ENCODE results near the gene EGFL6. TPM values are rescaled to one million over a fixed set of nuclear protein-coding genes. Genes with fewer than 3 reads are reported as not detected.

The EGFL6 gene
- not detected in 2 replicates for total RNA-seq (2014; rRNA removed; shearing (Covaris generic))
- polyA plus RNA-seq (2016; fragmentation: Nextera tagmentation; extraction: Ambion mirVana): not detected in 2 replicates

GRCh38 chrX:13569479-13570260, at the start of gene EGFL6:
Gene EGFL6 (plus strand): TSS chrX:13569601. CDS start chrX:13569862, 261 bp downstream.
- no peak within 1 kb of the TSS for H3K4me2 ChIP-seq (ENCODE audit: unreplicated experiment)
- TF ChIP-seq EZH2 (IDR thresholded peaks at IDR 0.05; ENCODE audit: insufficient read depth, poor library complexity, severe bottlenecking) (no peak), EZH2phosphoT487 (IDR thresholded peaks at IDR 0.05; ENCODE audit: insufficient read depth, low read depth) (no peak)
- 9 to 28% methylated on average over 14 to 31 of the region's 57 CpGs for WGBS, 2 experiments (ENCODE audit: low coverage in 1 of 2, low lambda C conversion rate in 2 of 2, missing lambda C conversion rate in 2 of 2)

GRCh38 chrX:13520351-13520750, 49.0 kb upstream of the EGFL6 start:
- no peak for DNase-seq
- H3K4me1 ChIP-seq (ENCODE audit: insufficient read depth): peaks cover 10% of the 10 kb centered on the region
- no peaks in the 10 kb centered on the region for H3K36me3 ChIP-seq (ENCODE audit: low read depth)
- H3F3A ChIP-seq (ENCODE audit: insufficient read depth): no peaks in the 10 kb centered on the region
- H3K4me2 ChIP-seq (ENCODE audit: unreplicated experiment): no peak overlapping the region
- H4K20me1 ChIP-seq (ENCODE audit: insufficient read depth): no peaks in the 10 kb centered on the region
- no peaks in the 10 kb centered on the region for H3K79me2 ChIP-seq (ENCODE audit: insufficient read depth)
- H3K27me3 ChIP-seq (replicated peaks; ENCODE audit: insufficient read depth): no peaks in the 10 kb centered on the region
- H3K9me3 ChIP-seq (ENCODE audit: low read depth): no peaks in the 10 kb centered on the region
- H3K9ac ChIP-seq: no peak overlapping the region
- WGBS, 2 experiments (ENCODE audit: low coverage in 1 of 2, low lambda C conversion rate in 2 of 2, missing lambda C conversion rate in 2 of 2): 75 to 81% methylated on average over 2 of the region's 2 CpGs
- no peak for TF ChIP-seq EZH2phosphoT487 (IDR thresholded peaks at IDR 0.05; ENCODE audit: insufficient read depth, low read depth)
- no peak for TF ChIP-seq EZH2 (IDR thresholded peaks at IDR 0.05; ENCODE audit: insufficient read depth, poor library complexity, severe bottlenecking)
- H3K27ac ChIP-seq: peak overlapping the region; percentile 50
- in situ Hi-C loops (cut with MboI): loop anchor here (25.0 kb wide), 2 partner anchors 217 to 708 kb away; partner anchors contain the start of genes OFD1 and TRAPPC2
- no peak overlapping the region for H2AFZ ChIP-seq
- H3K9me2 ChIP-seq (ENCODE audit: insufficient read depth): no peaks in the 10 kb centered on the region
- no peak overlapping the region for H3K4me3 ChIP-seq

More at GRCh38 chrX:13569479-13570260, at the start of gene EGFL6:
- no peaks in the 10 kb centered on the region for H3K79me2 ChIP-seq (ENCODE audit: insufficient read depth)
- H3K9me3 ChIP-seq (ENCODE audit: low read depth): no peaks in the 10 kb centered on the region
- peaks cover 3% of the 10 kb centered on the region; the same call in 1 of the 2 replicates for H3K27me3 ChIP-seq (replicated peaks; ENCODE audit: insufficient read depth)
- no peaks in the 10 kb centered on the region for H3K9me2 ChIP-seq (ENCODE audit: insufficient read depth)
- no peaks in the 10 kb centered on the region for H3K36me3 ChIP-seq (ENCODE audit: low read depth)
- H2AFZ ChIP-seq: no peak within 1 kb of the TSS
- no peak for DNase-seq
- no peaks in the 10 kb centered on the region for H4K20me1 ChIP-seq (ENCODE audit: insufficient read depth)
- H3K4me1 ChIP-seq (ENCODE audit: insufficient read depth): no peaks in the 10 kb centered on the region
- H3K9ac ChIP-seq: no peak within 1 kb of the TSS
- in situ Hi-C loops (cut with MboI): no loop called here
- no peak within 1 kb of the TSS for H3K27ac ChIP-seq
- no peak within 1 kb of the TSS for H3K4me3 ChIP-seq
- no peaks in the 10 kb centered on the region for H3F3A ChIP-seq (ENCODE audit: insufficient read depth)

GRCh38 chrX:13520936-13521335, 48.5 kb upstream of the EGFL6 start:
- Histone ChIP-seq H3K27me3 (replicated peaks; ENCODE audit: insufficient read depth) (no peaks in the 10 kb centered on the region), H3K9me3 (ENCODE audit: low read depth) (no peaks in the 10 kb centered on the region), H3K79me2 (ENCODE audit: insufficient read depth) (no peaks in the 10 kb centered on the region), H3K4me3 (no peak overlapping the region), H3K9me2 (ENCODE audit: insufficient read depth) (no peaks in the 10 kb centered on the region), H3K4me1 (ENCODE audit: insufficient read depth) (peaks cover 10% of the 10 kb centered on the region), H3K4me2 (ENCODE audit: unreplicated experiment) (no peak overlapping the region), H4K20me1 (ENCODE audit: insufficient read depth) (no peaks in the 10 kb centered on the region), H2AFZ (no peak overlapping the region), H3K27ac (peak overlapping the region; percentile 50), H3K36me3 (ENCODE audit: low read depth) (no peaks in the 10 kb centered on the region), H3K9ac (no peak overlapping the region), H3F3A (ENCODE audit: insufficient read depth) (no peaks in the 10 kb centered on the region)
- TF ChIP-seq EZH2phosphoT487 (IDR thresholded peaks at IDR 0.05; ENCODE audit: insufficient read depth, low read depth): no peak
- TF ChIP-seq EZH2 (IDR thresholded peaks at IDR 0.05; ENCODE audit: insufficient read depth, poor library complexity, severe bottlenecking): no peak
- peak; percentile 55 for DNase-seq
- in situ Hi-C loops (cut with MboI): loop anchor here (25.0 kb wide), 2 partner anchors 216 to 709 kb away; partner anchors contain the start of genes OFD1 and TRAPPC2
- WGBS, 2 experiments (ENCODE audit: low coverage in 1 of 2, low lambda C conversion rate in 2 of 2, missing lambda C conversion rate in 2 of 2): 5 to 8% methylated on average over 2 of the region's 2 CpGs

GRCh38 chrX:13522811-13523210, 46.6 kb upstream of the EGFL6 start:
- Histone ChIP-seq H3K9ac (no peak overlapping the region), H3K9me2 (ENCODE audit: insufficient read depth) (no peaks in the 10 kb centered on the region), H2AFZ (no peak overlapping the region), H3K9me3 (ENCODE audit: low read depth) (no peaks in the 10 kb centered on the region), H4K20me1 (ENCODE audit: insufficient read depth) (no peaks in the 10 kb centered on the region), H3K4me2 (ENCODE audit: unreplicated experiment) (no peak overlapping the region), H3K27ac (no peak overlapping the region), H3K79me2 (ENCODE audit: insufficient read depth) (no peaks in the 10 kb centered on the region), H3K27me3 (replicated peaks; ENCODE audit: insufficient read depth) (no peaks in the 10 kb centered on the region), H3K4me3 (no peak overlapping the region), H3K4me1 (ENCODE audit: insufficient read depth) (peaks cover 10% of the 10 kb centered on the region), H3K36me3 (ENCODE audit: low read depth) (no peaks in the 10 kb centered on the region), H3F3A (ENCODE audit: insufficient read depth) (no peaks in the 10 kb centered on the region)
- DNase-seq: no peak
- no peak for TF ChIP-seq EZH2phosphoT487 (IDR thresholded peaks at IDR 0.05; ENCODE audit: insufficient read depth, low read depth)
- TF ChIP-seq EZH2 (IDR thresholded peaks at IDR 0.05; ENCODE audit: insufficient read depth, poor library complexity, severe bottlenecking): no peak
- in situ Hi-C loops (cut with MboI): loop anchor here (25.0 kb wide), 2 partner anchors 214 to 711 kb away; partner anchors contain the start of genes OFD1 and TRAPPC2
- WGBS, 2 experiments (ENCODE audit: low coverage in 1 of 2, low lambda C conversion rate in 2 of 2, missing lambda C conversion rate in 2 of 2): 40 to 45% methylated on average over 1 of the region's 1 CpG

All from GM23248 (cell line).